Esophagus muscularis mucosa (tissue), 3 donors: ENCODE data around the gene KCP.

Experiments
- POLR2A ChIP-seq: fragments of 450-650 bp; IDR thresholded peaks from one replicate; pipeline ENCODE4 v1.6.1; 2017; ENCODE audit warnings: antibody characterized with exemption, moderate library complexity, mild to moderate bottlenecking, low read depth
- TF ChIP-seq, protein P1 (sequence below), 3 experiments: fragments of 200-600 bp in 2 of 3; fragments of 450-650 bp in 1 of 3; sonication (generic) in 2 of 3; IDR thresholded peaks; one replicate each; pipeline ENCODE4 v1.5.1; 2017 to 2019; ENCODE audit warnings: antibody characterized with exemption in 3 of 3, mild to moderate bottlenecking in 2 of 3, moderate library complexity in 1 of 3

DNA sequence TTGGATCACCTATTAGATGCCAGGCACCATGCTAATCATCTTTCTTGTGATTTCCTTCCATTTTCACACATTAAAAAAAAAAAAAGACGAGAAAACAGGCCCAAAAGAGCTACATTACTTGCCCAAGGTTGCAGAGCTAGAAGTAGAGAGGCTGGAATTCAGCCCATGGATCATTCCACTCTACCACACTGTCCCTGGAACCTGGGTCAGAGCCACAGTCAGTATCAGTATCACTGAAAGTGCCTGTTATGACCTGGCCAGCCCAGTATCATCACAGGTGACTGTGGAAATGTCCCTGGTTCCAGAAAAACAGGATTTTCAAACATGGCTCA is 83.6 kb downstream of the KCP start:
- TF ChIP-seq, protein P1, sequence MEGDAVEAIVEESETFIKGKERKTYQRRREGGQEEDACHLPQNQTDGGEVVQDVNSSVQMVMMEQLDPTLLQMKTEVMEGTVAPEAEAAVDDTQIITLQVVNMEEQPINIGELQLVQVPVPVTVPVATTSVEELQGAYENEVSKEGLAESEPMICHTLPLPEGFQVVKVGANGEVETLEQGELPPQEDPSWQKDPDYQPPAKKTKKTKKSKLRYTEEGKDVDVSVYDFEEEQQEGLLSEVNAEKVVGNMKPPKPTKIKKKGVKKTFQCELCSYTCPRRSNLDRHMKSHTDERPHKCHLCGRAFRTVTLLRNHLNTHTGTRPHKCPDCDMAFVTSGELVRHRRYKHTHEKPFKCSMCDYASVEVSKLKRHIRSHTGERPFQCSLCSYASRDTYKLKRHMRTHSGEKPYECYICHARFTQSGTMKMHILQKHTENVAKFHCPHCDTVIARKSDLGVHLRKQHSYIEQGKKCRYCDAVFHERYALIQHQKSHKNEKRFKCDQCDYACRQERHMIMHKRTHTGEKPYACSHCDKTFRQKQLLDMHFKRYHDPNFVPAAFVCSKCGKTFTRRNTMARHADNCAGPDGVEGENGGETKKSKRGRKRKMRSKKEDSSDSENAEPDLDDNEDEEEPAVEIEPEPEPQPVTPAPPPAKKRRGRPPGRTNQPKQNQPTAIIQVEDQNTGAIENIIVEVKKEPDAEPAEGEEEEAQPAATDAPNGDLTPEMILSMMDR (IDR thresholded peaks at IDR 0.05): no peak
- TF ChIP-seq POLR2A: no peak
